A673 (cell line): ENCODE measurements around the gene DTNA. TPM values are rescaled to one million over a fixed set of nuclear protein-coding genes. Genes with fewer than 3 reads are reported as not detected.
"Not testable (repeated sequence)": the region's sequence is repeated elsewhere in the genome, so short reads cannot be mapped to it uniquely, and the experiment has no call there.

Experiments
- BruUV-seq: library from RNA; stranded (reverse); fragments of 400-500 nt; replicated peaks from 2 replicates; lab custom pipeline; 2021; lab: Mats Ljungman, UMichigan
- CTCF ChIA-PET: fragments of 300-600 bp; sonication (Branson Sonifier 250); formaldehyde crosslinking; loops from one replicate; lab custom pipeline; 2022; ENCODE audit warnings: antibody characterized with exemption; lab: Charles Lee
- POLR2A ChIA-PET: fragments of 300-600 bp; sonication (Branson Sonifier 250); formaldehyde crosslinking; loops from one replicate; lab custom pipeline; 2022; ENCODE audit warnings: antibody characterized with exemption; ENCODE audit not compliant: low non-redundant PET; lab: Charles Lee
- DNase-seq: peaks from one replicate; pipeline ENCODE4 v3.0.0-alpha.2; 2015; ENCODE audit warnings: low spot score
- H3K27ac ChIP-seq: fragments of 200-600 bp; sonication (generic); 2 replicates; pipeline ENCODE4 v1.5.1; 2016; ENCODE audit warnings: mixed run types, low read depth, mild to moderate bottlenecking, mixed read lengths, antibody characterized with exemption, low read length; ENCODE audit not compliant: poor library complexity, severe bottlenecking
- H3K27me3 ChIP-seq: fragments of 200-600 bp; sonication (generic); replicated peaks from 2 replicates; pipeline ENCODE4 v1.6.1; 2017; ENCODE audit warnings: mixed run types, low read depth, mild to moderate bottlenecking, mixed read lengths, antibody characterized with exemption, low read length; ENCODE audit not compliant: insufficient read depth, poor library complexity
- H3K36me3 ChIP-seq: fragments of 200-600 bp; sonication (generic); 2 replicates; pipeline ENCODE4 v1.6.1; 2016; ENCODE audit warnings: mixed run types, mild to moderate bottlenecking, mixed read lengths, antibody characterized with exemption, low read length; ENCODE audit not compliant: insufficient read depth, poor library complexity, severe bottlenecking
- H3K4me1 ChIP-seq: fragments of 200-600 bp; sonication (generic); 2 replicates; pipeline ENCODE4 v1.6.1; 2017; ENCODE audit warnings: mixed run types, mild to moderate bottlenecking, mixed read lengths, antibody characterized with exemption, low read length; ENCODE audit not compliant: insufficient read depth, poor library complexity, severe bottlenecking
- H3K4me3 ChIP-seq: fragments of 200-600 bp; sonication (generic); 2 replicates; pipeline ENCODE4 v1.5.1; 2016; ENCODE audit warnings: low read depth, mixed run types, mild to moderate bottlenecking, mixed read lengths, low read length; ENCODE audit not compliant: poor library complexity, severe bottlenecking
- H3K9me3 ChIP-seq: fragments of 200-600 bp; sonication (generic); 2 replicates; pipeline ENCODE4 v1.6.1; 2016; ENCODE audit warnings: mixed run types, low read depth, mild to moderate bottlenecking, mixed read lengths, antibody characterized with exemption, low read length; ENCODE audit not compliant: poor library complexity, severe bottlenecking
- CTCF ChIP-seq: fragments of 300-800, 200-600 bp; sonication (generic); conservative IDR thresholded peaks from 2 replicates; pipeline ENCODE4 v1.5.1; 2017; ENCODE audit warnings: low read depth, mild to moderate bottlenecking, antibody characterized with exemption, low read length, moderate library complexity, mixed read lengths
- EZH2 ChIP-seq: fragments of 200-600 bp; sonication (generic); IDR thresholded peaks from 2 replicates; pipeline ENCODE4 v1.6.1; 2017; ENCODE audit warnings: borderline replicate concordance, low read depth, mild to moderate bottlenecking, mixed read lengths, antibody characterized with exemption, low read length; ENCODE audit not compliant: poor library complexity, severe bottlenecking
- intact Hi-C: fragments of 100-400 bp; cut with micrococcal nuclease; formaldehyde crosslinking; loops from one replicate; pipeline ENCODE4 v1.10.0; 2022; ENCODE audit not compliant: unreplicated experiment
- total RNA-seq: library from RNA; stranded (reverse); gene quantifications from 2 replicates; pipeline ENCODE4 v1.2.3, GENCODE V29; 2021

Gene DTNA
- total RNA-seq, 1 experiment from 2014 or later, result 18.6 TPM

- no peak overlapping the region for H3K4me3 ChIP-seq
- no peaks in the 10 kb centered on the region for H3K4me1 ChIP-seq
- DNase-seq, result peak; percentile 10
- TF ChIP-seq CTCF (no peak; the same call in 1 of the 2 replicates), EZH2 (no peak)
- no peaks in the 10 kb centered on the region for H3K27me3 ChIP-seq
- CTCF ChIA-PET, result no interaction called here
- intact Hi-C loops, result no loop called here
- no peak overlapping the region for H3K27ac ChIP-seq
- no peaks in the 10 kb centered on the region for H3K9me3 ChIP-seq
- BruUV-seq, result no TSS peak
- no peaks in the 10 kb centered on the region for H3K36me3 ChIP-seq
- POLR2A ChIA-PET, result no interaction called here
Observed at GRCh38 chr18:34723143-34723542, 13.0 kb downstream of the DTNA start.

DNA sequence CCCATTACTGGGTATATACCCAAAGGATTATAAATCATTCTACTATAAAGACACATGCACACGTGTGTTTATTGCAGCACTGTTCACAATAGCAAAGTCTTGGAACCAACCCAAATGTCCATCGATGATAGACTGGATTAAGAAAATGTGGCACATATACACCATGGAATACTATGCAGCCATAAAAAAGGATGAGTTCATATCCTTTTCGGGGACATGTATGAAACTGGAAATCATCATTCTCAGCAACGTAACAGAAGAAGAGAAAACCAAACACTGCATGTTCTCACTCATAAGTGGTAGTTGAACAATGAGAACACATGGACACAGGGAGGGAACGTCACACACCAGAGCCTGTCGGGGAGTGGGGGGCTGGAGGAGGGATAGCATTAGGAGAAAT is 15.6 kb downstream of the DTNA start:
- DNase-seq, H3K4me3 ChIP-seq, H3K27ac ChIP-seq, H3K9me3 ChIP-seq, H3K27me3 ChIP-seq, CTCF ChIA-PET, H3K36me3 ChIP-seq, POLR2A ChIA-PET, BruUV-seq, H3K4me1 ChIP-seq, intact Hi-C loops: not testable (repeated sequence)

GRCh38 chr18:34726286-34727004 is 16.3 kb downstream of the DTNA start:
- ChIA-PET POLR2A (no interaction called here), CTCF (no interaction called here)
- Histone ChIP-seq H3K4me1 (peaks cover 9% of the 10 kb centered on the region), H3K27me3 (no peaks in the 10 kb centered on the region), H3K9me3 (no peaks in the 10 kb centered on the region), H3K4me3 (no peak overlapping the region), H3K27ac (no peak overlapping the region), H3K36me3 (no peaks in the 10 kb centered on the region)
- no peak for DNase-seq
- no TSS peak for BruUV-seq
- intact Hi-C loops, result no loop called here
- no peak for TF ChIP-seq EZH2
- TF ChIP-seq CTCF, result no peak

- Histone ChIP-seq H3K4me1 (peaks cover 9% of the 10 kb centered on the region), H3K27me3 (no peaks in the 10 kb centered on the region), H3K36me3 (no peaks in the 10 kb centered on the region), H3K9me3 (no peaks in the 10 kb centered on the region), H3K27ac (no peak overlapping the region), H3K4me3 (no peak overlapping the region)
- TF ChIP-seq EZH2 (no peak), CTCF (peak; percentile 70)
- intact Hi-C loops, result no loop called here
- no TSS peak for BruUV-seq
- POLR2A ChIA-PET, result no interaction called here
- CTCF ChIA-PET, result interaction anchor here (0.8 to 1.0 kb wide), 3 partner anchors 12 to 56 kb away, joined by 3 read pairs; no protein-coding TSS in a partner anchor
- DNase-seq, result peak; percentile 64
Observed at GRCh38 chr18:34729264-34729663, 19.2 kb downstream of the DTNA start.
